Aorta (tissue), 5 donors: ENCODE data around the gene CARS2. TPM values are rescaled to one million over a fixed set of nuclear protein-coding genes. Genes with fewer than 3 reads are reported as not detected.

Experiments used
- ATAC-seq: fragments of 200-7000 bp; cut with Tn5 transposase; one replicate; pipeline ENCODE4 v1.9.1; 2022; ENCODE audit warnings: moderate library complexity; ENCODE audit not compliant: low FRiP score
- DNase-seq, 2 donors: peaks; one replicate each; pipeline ENCODE4 v3.0.0-alpha.2; 2020
- H3K27ac ChIP-seq, 2 donors: one replicate each; pipeline ENCODE4 v1.5.1; 2013; ENCODE audit warnings: low read length in 2 of 2, mild to moderate bottlenecking in 2 of 2, moderate library complexity in 2 of 2, control low read depth in 1 of 2, inconsistent platforms in 1 of 2, low read depth in 1 of 2
- H3K27me3 ChIP-seq, 2 donors: one replicate each; pipeline ENCODE4 v1.6.1; 2013; ENCODE audit warnings: control low read depth in 1 of 2, low read length in 1 of 2, mild to moderate bottlenecking in 1 of 2, moderate library complexity in 1 of 2; ENCODE audit not compliant: insufficient read depth in 2 of 2, control insufficient read depth in 1 of 2
- H3K36me3 ChIP-seq, 2 donors: one replicate each; pipeline ENCODE4 v1.6.1; 2013; ENCODE audit warnings: control low read depth in 1 of 2, low read length in 1 of 2, mild to moderate bottlenecking in 1 of 2; ENCODE audit not compliant: insufficient read depth in 2 of 2, control insufficient read depth in 1 of 2
- H3K4me1 ChIP-seq, 2 donors: one replicate each; pipeline ENCODE4 v1.6.1; 2013; ENCODE audit warnings: low read length in 2 of 2, control low read depth in 1 of 2, mild to moderate bottlenecking in 1 of 2, moderate library complexity in 1 of 2; ENCODE audit not compliant: insufficient read depth in 2 of 2, control insufficient read depth in 1 of 2
- H3K4me3 ChIP-seq, 2 donors: one replicate each; pipeline ENCODE4 v1.5.1; 2013; ENCODE audit warnings: low read length in 2 of 2, control low read depth in 1 of 2, mild to moderate bottlenecking in 1 of 2
- H3K9me3 ChIP-seq: one replicate; pipeline ENCODE4 v1.6.1; 2013; ENCODE audit warnings: mild to moderate bottlenecking, low read length; ENCODE audit not compliant: control insufficient read depth
- WGBS, 2 donors: extraction: QIAGEN DNeasy Blood & Tissue Kit; methylation state at CpG; one replicate each; pipeline ENCODE4 v1.1.7; 2013; 5-methylcytosine and 5-hydroxymethylcytosine counted together
- intact Hi-C, 2 donors: fragments of 100-400 bp; cut with DNase I; formaldehyde crosslinking; loops; one replicate each; pipeline versions ENCODE4 v1.14.2 to v1.15.0; 2022
- polyA plus RNA-seq, 2 donors: library from polyadenylated mRNA; stranded (reverse); fragments of 200-250 nt; gene quantifications; one replicate each; pipeline ENCODE4 v1.2.3, GENCODE V29; 2013
- total RNA-seq, 2 donors: library from RNA; stranded (reverse); fragmentation: NEBNext Ultra II Directional; extraction: Animal tissue kit (Norgen Biotek cat#: 25700); gene quantifications; one replicate each; pipeline ENCODE4 v1.2.1, GENCODE V29; 2021
- donor health status: healthy with polysubstance abuse.
- donor health status: Bipolar disorder and iron deficiency.
- donor health status: DM: no; HTN: no; CAD: no.
- donor health status: DM: no; HTN: no; CAD: no.
- donor health status: DM: yes; HTN: yes; CAD: no.

CARS2 gene
- total and polyA plus RNA-seq, 4 donors, result 38.3 to 125 (median 56.4) TPM

- ATAC-seq, result no peak
- intact Hi-C loops, result no loop called here
- H3K9me3 ChIP-seq, result no peaks in the 10 kb centered on the region
- no peak overlapping the region for H3K4me3 ChIP-seq
- no peak for DNase-seq
- no peaks in the 10 kb centered on the region for H3K27me3 ChIP-seq
- no peak overlapping the region for H3K27ac ChIP-seq
- no peaks in the 10 kb centered on the region for H3K4me1 ChIP-seq
- 81 to 82% methylated on average over 12 of the region's 12 CpGs for WGBS, 2 donors
- peaks cover 0 to 5% of the 10 kb centered on the region in 2 donors for H3K36me3 ChIP-seq
These were observed 78.0 kb downstream of the CARS2 start for GRCh38 chr13:110627761-110628476.

DNA sequence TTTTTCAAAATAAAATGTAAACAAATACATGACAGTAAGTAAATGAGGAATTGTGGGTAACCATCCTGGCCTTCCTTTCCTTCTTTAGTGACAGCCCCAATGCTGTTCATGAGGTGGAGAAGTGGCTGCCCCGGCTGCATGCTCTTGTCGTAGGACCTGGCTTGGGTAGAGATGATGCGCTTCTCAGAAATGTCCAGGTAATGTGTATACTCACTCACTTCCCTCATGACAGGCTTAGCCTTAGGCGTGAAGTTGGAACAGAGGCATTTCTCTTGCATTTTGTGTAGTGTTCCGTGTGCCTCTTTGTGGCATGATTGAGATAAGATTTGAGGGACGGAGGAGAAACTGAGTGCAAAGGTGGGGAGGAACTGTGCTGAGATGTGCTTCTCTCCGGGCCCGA lies 78.6 kb downstream of the CARS2 start:
- intact Hi-C loops, result no loop called here
- DNase-seq (no peak), ATAC-seq (no peak)
- H3K9me3 ChIP-seq, result no peaks in the 10 kb centered on the region
- H3K27me3 ChIP-seq, result no peaks in the 10 kb centered on the region
- H3K36me3 ChIP-seq, result peaks cover 0 to 7% of the 10 kb centered on the region in 2 donors
- H3K4me3 ChIP-seq, result no peak overlapping the region
- no peak overlapping the region for H3K27ac ChIP-seq
- 87% methylated on average over 8 of the region's 8 CpGs for WGBS, 2 donors
- H3K4me1 ChIP-seq, result no peaks in the 10 kb centered on the region

DNA sequence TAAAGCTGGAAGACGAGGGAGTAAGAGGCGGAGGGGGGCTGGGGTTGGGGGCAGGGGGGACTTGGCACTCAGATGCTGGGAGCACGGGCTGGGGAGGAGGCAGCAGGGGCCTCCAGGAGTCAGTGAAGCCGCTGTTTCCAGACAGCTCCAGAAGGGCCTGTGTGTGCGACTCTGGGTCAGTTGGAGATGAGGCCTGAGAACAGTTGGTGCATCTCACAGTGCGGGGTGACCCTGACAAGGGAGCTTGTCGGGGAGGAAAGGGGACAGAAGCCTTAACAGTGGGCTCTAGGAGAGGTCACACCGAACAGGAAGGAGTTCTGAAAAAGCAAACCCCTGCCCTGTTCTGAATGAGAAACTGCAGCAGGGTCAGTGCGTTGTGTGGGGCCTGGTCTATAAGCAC lies 79.4 kb downstream of the CARS2 start:
- H3K4me1 ChIP-seq, result no peaks in the 10 kb centered on the region
- DNase-seq (no peak), ATAC-seq (no peak)
- peaks cover 0 to 7% of the 10 kb centered on the region in 2 donors for H3K36me3 ChIP-seq
- 81 to 82% methylated on average over 9 of the region's 9 CpGs for WGBS, 2 donors
- no peaks in the 10 kb centered on the region for H3K9me3 ChIP-seq
- H3K27ac ChIP-seq, result no peak overlapping the region
- no peaks in the 10 kb centered on the region for H3K27me3 ChIP-seq
- intact Hi-C loops, result no loop called here
- H3K4me3 ChIP-seq, result no peak overlapping the region

DNA sequence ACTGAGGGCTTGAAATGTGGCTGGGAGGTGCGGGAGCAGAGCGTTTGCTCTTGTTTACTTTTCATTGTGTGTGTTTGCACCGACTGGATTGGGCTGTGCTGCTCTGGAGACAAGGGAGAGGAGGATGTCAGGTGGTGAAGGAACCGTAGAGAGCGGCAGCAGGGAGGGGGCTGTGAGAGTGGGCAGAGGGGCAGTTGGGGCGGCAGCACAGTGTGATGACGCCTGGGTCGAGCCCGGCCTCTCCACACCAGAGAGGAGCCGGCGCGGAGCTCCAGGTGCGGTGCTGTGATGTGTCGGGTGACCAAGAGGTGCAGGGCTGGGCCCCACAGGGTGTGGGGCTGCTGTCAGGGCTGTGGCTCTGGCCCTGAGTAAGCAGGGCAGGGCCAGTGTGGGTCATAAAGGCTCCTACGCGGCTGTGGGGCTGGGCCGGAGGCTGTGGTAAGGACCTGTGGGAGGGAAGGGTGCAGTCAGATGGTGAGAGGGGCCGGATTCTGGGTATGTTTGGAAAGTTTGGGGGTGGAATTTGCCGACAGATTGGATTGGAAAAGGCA lies 80.1 kb downstream of the CARS2 start:
- Histone ChIP-seq H3K36me3 (peaks cover 0 to 7% of the 10 kb centered on the region in 2 donors), H3K4me1 (no peaks in the 10 kb centered on the region), H3K27ac (no peak overlapping the region), H3K4me3 (no peak overlapping the region), H3K9me3 (no peaks in the 10 kb centered on the region), H3K27me3 (no peaks in the 10 kb centered on the region)
- DNase-seq (no peak), ATAC-seq (peak; percentile 47)
- intact Hi-C loops, result no loop called here
- WGBS, 2 donors, result 75 to 80% methylated on average over 19 of the region's 19 CpGs

GRCh38 chr13:110624766-110625756 lies 80.9 kb downstream of the CARS2 start:
- ATAC-seq, result no peak
- H3K4me3 ChIP-seq, result no peak overlapping the region
- no peak for DNase-seq
- WGBS, 2 donors, result 80 to 84% methylated on average over 41 of the region's 41 CpGs
- no peaks in the 10 kb centered on the region for H3K4me1 ChIP-seq
- no peaks in the 10 kb centered on the region for H3K9me3 ChIP-seq
- no peak overlapping the region for H3K27ac ChIP-seq
- intact Hi-C loops, result no loop called here
- H3K27me3 ChIP-seq, result no peaks in the 10 kb centered on the region
- H3K36me3 ChIP-seq, result peaks cover 0 to 7% of the 10 kb centered on the region in 2 donors

GRCh38 chr13:110620596-110620995 lies 85.3 kb downstream of the CARS2 start:
- DNase-seq (no peak), ATAC-seq (no peak)
- Histone ChIP-seq H3K9me3 (no peaks in the 10 kb centered on the region), H3K27me3 (no peaks in the 10 kb centered on the region), H3K27ac (no peak overlapping the region), H3K4me3 (no peak overlapping the region), H3K4me1 (no peaks in the 10 kb centered on the region), H3K36me3 (peaks cover 0 to 3% of the 10 kb centered on the region in 2 donors)
- intact Hi-C loops, result no loop called here
- 52 to 58% methylated on average over 2 of the region's 2 CpGs for WGBS, 2 donors

GRCh38 chr13:110618780-110619179 lies 87.1 kb downstream of the CARS2 start:
- WGBS, 2 donors, result 93 to 95% methylated on average over 9 of the region's 9 CpGs
- no peaks in the 10 kb centered on the region for H3K27me3 ChIP-seq
- intact Hi-C loops, result loop anchor here (5.0 to 10.0 kb wide), 2 partner anchors 86 to 89 kb away; partner anchors contain the start of gene CARS2 (in 2 of the 2)
- no peak overlapping the region for H3K4me3 ChIP-seq
- H3K9me3 ChIP-seq, result no peaks in the 10 kb centered on the region
- H3K27ac ChIP-seq, result no peak overlapping the region
- no peaks in the 10 kb centered on the region for H3K4me1 ChIP-seq
- DNase-seq (no peak), ATAC-seq (no peak)
- peaks cover 0 to 3% of the 10 kb centered on the region in 2 donors for H3K36me3 ChIP-seq

DNA sequence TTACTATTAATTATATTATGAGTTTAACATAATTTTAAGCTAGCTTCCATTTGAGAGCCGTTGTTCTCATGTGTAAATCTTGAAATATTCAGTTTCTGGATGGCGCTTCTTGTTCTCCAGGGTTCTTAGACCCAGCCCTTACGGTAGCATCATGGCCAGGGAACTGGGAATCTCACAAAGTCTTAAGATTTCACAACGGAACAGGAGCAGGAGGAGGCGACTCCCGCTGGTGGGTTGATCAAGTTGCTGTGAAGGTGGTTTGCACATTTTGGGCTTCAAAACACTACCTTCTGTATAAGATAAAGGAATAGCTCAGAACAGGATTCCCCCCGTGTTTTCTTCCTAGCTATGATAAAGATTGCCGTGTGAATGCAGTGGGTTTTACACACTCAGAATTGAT lies 87.7 kb downstream of the CARS2 start:
- no peak overlapping the region for H3K27ac ChIP-seq
- intact Hi-C loops, result loop anchor here (5.0 to 10.0 kb wide), 2 partner anchors 87 to 89 kb away; partner anchors contain the start of gene CARS2 (in 2 of the 2)

More for the DNA sequence above, 87.7 kb downstream of the CARS2 start:
- peaks cover 0 to 3% of the 10 kb centered on the region in 2 donors for H3K36me3 ChIP-seq
- H3K27me3 ChIP-seq, result no peaks in the 10 kb centered on the region
- 85 to 88% methylated on average over 8 of the region's 8 CpGs for WGBS, 2 donors
- no peaks in the 10 kb centered on the region for H3K9me3 ChIP-seq
- DNase-seq, result no peak
- no peaks in the 10 kb centered on the region for H3K4me1 ChIP-seq
- no peak for ATAC-seq
- no peak overlapping the region for H3K4me3 ChIP-seq
